ENCODE data around the gene PTPRM.

Gene PTPRM

GRCh38 chr18:8366070-8366469 lies 799.0 kb downstream of the PTPRM start:
- no peak overlapping the region for H3K27ac ChIP-seq
- H3K27me3 ChIP-seq, result peaks cover 44% of the 10 kb centered on the region
- H3K9me3 ChIP-seq, result no peaks in the 10 kb centered on the region
- H3K36me3 ChIP-seq, result no peaks in the 10 kb centered on the region
- peaks cover 0 to 5% of the 10 kb centered on the region in 2 experiments for H3K4me1 ChIP-seq (ENCODE audit: control insufficient read depth in 1 of 2, insufficient read depth in 1 of 2, low read depth in 1 of 2, low read length in 1 of 2)
- TF ChIP-seq CTCF (IDR thresholded peaks at IDR 0.05), result no peak
- H3K4me3 ChIP-seq (ENCODE audit: low read depth in 1 of 2, low read length in 1 of 2), result no peak overlapping the region

- Histone ChIP-seq H3K27me3 (peaks cover 44% of the 10 kb centered on the region), H3K36me3 (no peaks in the 10 kb centered on the region), H3K4me3 (ENCODE audit: low read depth in 1 of 2, low read length in 1 of 2) (no peak overlapping the region), H3K27ac (no peak overlapping the region), H3K4me1 (ENCODE audit: control insufficient read depth in 1 of 2, insufficient read depth in 1 of 2, low read depth in 1 of 2, low read length in 1 of 2) (peaks cover 0 to 5% of the 10 kb centered on the region in 2 experiments), H3K9me3 (no peaks in the 10 kb centered on the region)
- no peak for TF ChIP-seq CTCF (IDR thresholded peaks at IDR 0.05)
These were observed 799.5 kb downstream of the PTPRM start for GRCh38 chr18:8366656-8367055.

- Histone ChIP-seq H3K27me3 (peaks cover 44% of the 10 kb centered on the region), H3K27ac (no peak overlapping the region), H3K9me3 (no peaks in the 10 kb centered on the region), H3K4me3 (ENCODE audit: low read depth in 1 of 2, low read length in 1 of 2) (no peak overlapping the region), H3K36me3 (no peaks in the 10 kb centered on the region), H3K4me1 (ENCODE audit: control insufficient read depth in 1 of 2, insufficient read depth in 1 of 2, low read depth in 1 of 2, low read length in 1 of 2) (peaks cover 0 to 5% of the 10 kb centered on the region in 2 experiments)
- no peak for TF ChIP-seq CTCF (IDR thresholded peaks at IDR 0.05)
These were observed 800.3 kb downstream of the PTPRM start for GRCh38 chr18:8367217-8367988.

GRCh38 chr18:8368512-8369217 lies 801.5 kb downstream of the PTPRM start:
- Histone ChIP-seq H3K27ac (no peak overlapping the region), H3K4me3 (ENCODE audit: low read depth in 1 of 2, low read length in 1 of 2) (no peak overlapping the region), H3K9me3 (no peaks in the 10 kb centered on the region), H3K36me3 (no peaks in the 10 kb centered on the region), H3K4me1 (ENCODE audit: control insufficient read depth in 1 of 2, insufficient read depth in 1 of 2, low read depth in 1 of 2, low read length in 1 of 2) (peaks cover 0 to 5% of the 10 kb centered on the region in 2 experiments), H3K27me3 (peaks cover 44% of the 10 kb centered on the region)
- no peak for TF ChIP-seq CTCF (IDR thresholded peaks at IDR 0.05)

- H3K27me3 ChIP-seq, result peaks cover 12% of the 10 kb centered on the region
- no peaks in the 10 kb centered on the region for H3K9me3 ChIP-seq
- H3K27ac ChIP-seq, result no peak overlapping the region
- no peaks in the 10 kb centered on the region for H3K4me1 ChIP-seq (ENCODE audit: control insufficient read depth in 1 of 2, insufficient read depth in 1 of 2, low read depth in 1 of 2, low read length in 1 of 2)
- H3K36me3 ChIP-seq, result no peaks in the 10 kb centered on the region
- TF ChIP-seq CTCF (IDR thresholded peaks at IDR 0.05), result no peak
- no peak overlapping the region for H3K4me3 ChIP-seq (ENCODE audit: low read depth in 1 of 2, low read length in 1 of 2)
These were observed 806.4 kb downstream of the PTPRM start for GRCh38 chr18:8373486-8373885.

All from neutrophil (primary cell).